Activated T-helper 17 cell treated with anti-CD3 and anti-CD28 coated beads, Interleukin-2, amount 50 U/mL, for 72 hours (primary cell): ENCODE results near the gene AARSD1. TPM values are rescaled to one million over a fixed set of nuclear protein-coding genes. Genes with fewer than 3 reads are reported as not detected.
"Not testable (repeated sequence)": the region's sequence is repeated elsewhere in the genome, so short reads cannot be mapped to it uniquely, and the experiment has no call there.

Experiments
- ATAC-seq: fragments of 150-1000 bp; cut with Tn5 transposase; replicated peaks from 2 replicates; pipeline ENCODE4 v1.10.0; 2021; ENCODE audit warnings: mild to moderate bottlenecking, moderate library complexity
- H3K27ac Mint-ChIP-seq: one replicate; pipeline ENCODE4 v1.8.0; 2022; ENCODE audit warnings: mixed read lengths
- H3K27me3 Mint-ChIP-seq: one replicate; pipeline ENCODE4 v1.8.0; 2022; ENCODE audit warnings: mixed read lengths
- H3K36me3 Mint-ChIP-seq: one replicate; pipeline ENCODE4 v1.8.0; 2022; ENCODE audit warnings: low read depth, mild to moderate bottlenecking, mixed read lengths
- H3K4me1 Mint-ChIP-seq: one replicate; pipeline ENCODE4 v1.8.0; 2022; ENCODE audit warnings: mixed read lengths
- H3K4me3 Mint-ChIP-seq: one replicate; pipeline ENCODE4 v1.8.0; 2022; ENCODE audit warnings: mild to moderate bottlenecking, mixed read lengths
- H3K9me3 Mint-ChIP-seq: one replicate; pipeline ENCODE4 v1.8.0; 2022; ENCODE audit warnings: mixed read lengths
- total RNA-seq, 2 donors: library from RNA; stranded (reverse); gene quantifications; one replicate each; pipeline ENCODE4 v1.2.3, GENCODE V29; 2022

AARSD1 gene
- total RNA-seq, 2 donors from 2014 or later, result 58.5 to 61.3 TPM

DNA sequence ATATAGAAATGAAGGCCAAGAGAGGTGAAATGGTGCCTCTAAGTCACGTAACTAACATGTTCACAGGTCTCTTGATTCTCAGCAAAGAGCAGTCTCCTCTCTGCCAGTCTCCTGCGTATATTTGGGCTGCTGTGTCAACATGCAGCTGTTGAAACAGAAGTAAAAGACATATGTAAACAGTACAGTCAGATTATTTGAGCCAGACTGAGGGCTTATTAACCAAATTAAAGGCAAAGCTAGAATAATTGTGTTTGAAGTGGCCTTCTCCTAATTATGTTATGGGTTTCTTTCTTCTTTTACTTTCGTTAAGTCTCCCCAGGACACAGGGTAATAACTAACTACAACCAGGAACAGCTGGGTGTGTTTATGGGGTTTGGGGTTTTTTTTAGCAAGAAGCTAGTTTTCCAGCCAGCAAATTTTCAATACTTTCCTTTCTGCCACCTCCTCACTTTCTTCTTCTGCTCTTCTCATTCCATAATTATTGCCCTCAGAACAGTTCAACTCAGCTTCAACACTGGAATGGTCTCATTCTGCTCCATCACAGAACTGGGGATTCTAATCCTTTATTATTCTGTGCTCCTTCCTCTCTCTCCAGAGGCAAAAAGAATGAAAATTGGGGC is 45.2 kb downstream of the AARSD1 start:
- peaks cover 8% of the 10 kb centered on the region for H3K27me3 Mint-ChIP-seq
- no peak overlapping the region for H3K4me3 Mint-ChIP-seq
- no peak overlapping the region for H3K27ac Mint-ChIP-seq
- no peaks in the 10 kb centered on the region for H3K4me1 Mint-ChIP-seq
- H3K9me3 Mint-ChIP-seq, result no peaks in the 10 kb centered on the region
- H3K36me3 Mint-ChIP-seq, result no peaks in the 10 kb centered on the region
- ATAC-seq, result no peak

DNA sequence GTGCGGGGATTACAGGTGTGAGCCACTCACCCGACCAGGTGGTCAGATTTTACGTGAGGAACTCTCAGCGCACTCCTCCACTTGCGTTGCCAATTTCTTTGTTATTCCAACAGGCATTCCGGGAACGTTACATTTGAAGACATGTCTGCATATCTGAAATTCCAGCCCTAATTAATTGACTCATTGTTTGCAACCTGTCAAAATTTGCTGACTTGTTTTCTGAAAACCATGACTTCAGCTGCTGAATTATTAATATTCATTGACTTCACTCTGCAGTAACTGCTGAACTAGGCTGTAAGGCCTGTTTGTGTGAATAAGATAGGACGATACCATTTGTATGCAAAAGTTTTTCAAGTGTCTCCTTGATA is 47.0 kb downstream of the AARSD1 start:
- H3K27ac Mint-ChIP-seq, result no peak overlapping the region
- H3K27me3 Mint-ChIP-seq, result peaks cover 5% of the 10 kb centered on the region
- no peak overlapping the region for H3K4me3 Mint-ChIP-seq
- no peak for ATAC-seq
- H3K9me3 Mint-ChIP-seq, result no peaks in the 10 kb centered on the region
- H3K36me3 Mint-ChIP-seq, result no peaks in the 10 kb centered on the region
- no peaks in the 10 kb centered on the region for H3K4me1 Mint-ChIP-seq

- H3K27ac Mint-ChIP-seq, H3K4me1 Mint-ChIP-seq, ATAC-seq, H3K4me3 Mint-ChIP-seq, H3K27me3 Mint-ChIP-seq, H3K36me3 Mint-ChIP-seq, H3K9me3 Mint-ChIP-seq: not testable (repeated sequence)
Observed at GRCh38 chr17:42916388-42917235, 47.6 kb downstream of the AARSD1 start.

DNA sequence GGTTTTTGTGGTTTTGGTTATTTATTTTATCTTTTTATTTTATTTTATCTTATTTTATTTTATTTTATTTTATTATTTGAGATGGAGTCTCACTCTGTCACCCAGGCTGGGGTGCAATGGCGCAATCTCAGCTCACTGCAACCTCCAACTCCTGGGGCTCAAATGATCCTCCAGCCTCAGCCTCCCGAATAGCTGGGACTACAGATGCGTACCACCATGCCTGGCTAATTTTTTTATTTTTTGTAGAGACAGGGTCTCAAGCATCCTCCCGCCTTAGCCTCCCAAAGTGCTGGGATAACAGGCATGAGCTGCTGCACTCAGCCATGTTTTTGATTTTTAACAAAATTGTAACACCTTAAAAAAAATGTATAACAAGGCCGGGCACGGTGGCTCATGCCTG is 49.0 kb downstream of the AARSD1 start:
- not testable (repeated sequence) for H3K27ac Mint-ChIP-seq, ATAC-seq, H3K9me3 Mint-ChIP-seq, H3K4me3 Mint-ChIP-seq, H3K4me1 Mint-ChIP-seq, H3K36me3 Mint-ChIP-seq
- peaks cover 16% of the 10 kb centered on the region for H3K27me3 Mint-ChIP-seq

- H3K4me1 Mint-ChIP-seq, result no peaks in the 10 kb centered on the region
- H3K27ac Mint-ChIP-seq, result no peak overlapping the region
- no peaks in the 10 kb centered on the region for H3K9me3 Mint-ChIP-seq
- H3K36me3 Mint-ChIP-seq, result no peaks in the 10 kb centered on the region
- no peak overlapping the region for H3K4me3 Mint-ChIP-seq
- H3K27me3 Mint-ChIP-seq, result peaks cover 17% of the 10 kb centered on the region
- ATAC-seq, result no peak
Observed at GRCh38 chr17:42913981-42914617, 50.2 kb downstream of the AARSD1 start.

DNA sequence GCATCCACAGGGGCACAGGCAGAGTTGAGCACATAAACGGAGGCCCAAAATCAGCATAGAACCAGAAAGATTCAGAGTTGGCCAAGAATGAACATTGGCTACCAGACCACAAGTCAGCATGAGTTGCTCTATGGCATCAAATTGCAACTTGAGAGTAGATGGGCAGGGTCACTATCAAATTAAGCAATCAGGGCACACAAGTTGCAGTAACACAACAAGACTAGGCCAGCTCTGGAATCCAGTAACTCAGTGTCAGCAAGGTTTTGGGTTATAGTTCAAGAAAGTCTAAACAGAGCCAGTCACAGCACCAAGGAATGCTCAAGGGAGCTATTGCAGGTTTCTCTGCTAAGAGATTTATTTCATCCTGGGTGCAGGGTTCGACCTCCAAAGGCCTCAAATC is 50.7 kb downstream of the AARSD1 start:
- no peaks in the 10 kb centered on the region for H3K4me1 Mint-ChIP-seq
- H3K36me3 Mint-ChIP-seq, result no peaks in the 10 kb centered on the region
- no peaks in the 10 kb centered on the region for H3K9me3 Mint-ChIP-seq
- no peak overlapping the region for H3K4me3 Mint-ChIP-seq
- no peak overlapping the region for H3K27ac Mint-ChIP-seq
- no peak for ATAC-seq
- H3K27me3 Mint-ChIP-seq, result peaks cover 17% of the 10 kb centered on the region

DNA sequence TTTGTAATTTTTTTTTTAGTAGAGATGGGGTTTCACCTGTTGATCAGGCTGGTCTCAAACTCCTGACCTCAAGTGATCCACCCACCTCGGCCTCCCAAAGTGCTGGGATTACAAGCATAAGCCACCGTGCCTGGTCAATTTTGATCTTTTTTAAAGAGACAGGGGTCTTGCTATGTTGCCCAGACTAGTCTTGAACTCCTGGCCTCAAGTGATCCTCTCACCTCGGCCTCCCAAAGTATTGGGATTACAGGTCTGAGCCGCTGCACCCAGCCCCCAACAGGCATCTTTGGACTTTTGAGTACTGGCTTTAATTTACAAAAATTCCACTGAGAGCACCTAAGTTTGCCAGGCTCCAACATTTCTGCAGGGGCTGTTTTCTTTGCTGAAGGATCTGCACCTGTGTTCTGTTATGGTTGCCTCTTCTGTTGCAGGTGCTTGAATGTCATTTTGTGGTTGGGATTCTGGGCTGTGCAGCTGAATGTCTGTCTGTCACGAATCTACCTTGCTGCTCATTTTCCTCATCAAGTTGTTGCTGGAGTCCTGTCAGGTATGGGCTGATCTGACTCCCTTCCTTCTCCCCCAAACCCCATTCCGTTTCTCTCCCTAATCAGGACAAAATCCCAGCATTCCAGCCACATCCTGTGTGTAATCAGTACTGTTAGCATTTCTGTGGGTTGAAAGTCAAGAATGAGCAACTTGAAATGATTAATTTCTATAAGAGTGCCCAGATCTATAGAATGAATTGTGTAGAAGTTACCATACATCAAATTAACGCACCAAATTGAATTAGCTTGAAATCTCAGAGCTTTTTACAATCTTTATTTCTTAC is 55.2 kb downstream of the AARSD1 start:
- ATAC-seq, result no peak
- Mint-ChIP-seq H3K9me3 (no peaks in the 10 kb centered on the region), H3K27ac (no peak overlapping the region), H3K27me3 (peaks cover 18% of the 10 kb centered on the region), H3K4me1 (no peaks in the 10 kb centered on the region), H3K4me3 (no peak overlapping the region), H3K36me3 (no peaks in the 10 kb centered on the region)

- Mint-ChIP-seq H3K36me3 (no peaks in the 10 kb centered on the region), H3K27ac (no peak overlapping the region), H3K9me3 (no peaks in the 10 kb centered on the region), H3K4me1 (no peaks in the 10 kb centered on the region), H3K27me3 (peaks cover 21% of the 10 kb centered on the region), H3K4me3 (no peak overlapping the region)
- ATAC-seq, result no peak
Observed at GRCh38 chr17:42906772-42907446, 57.3 kb downstream of the AARSD1 start.

GRCh38 chr17:42904110-42904469 is 60.2 kb downstream of the AARSD1 start:
- no peaks in the 10 kb centered on the region for H3K36me3 Mint-ChIP-seq
- ATAC-seq, result no peak

GRCh38 chr17:42901535-42902229 is 62.6 kb downstream of the AARSD1 start:
- Mint-ChIP-seq H3K27me3 (peaks cover 19% of the 10 kb centered on the region), H3K4me1 (no peaks in the 10 kb centered on the region), H3K36me3 (no peaks in the 10 kb centered on the region), H3K9me3 (no peaks in the 10 kb centered on the region), H3K4me3 (no peak overlapping the region), H3K27ac (no peak overlapping the region)
- ATAC-seq, result no peak

More at GRCh38 chr17:42904110-42904469, 60.2 kb downstream of the AARSD1 start:
- Mint-ChIP-seq H3K27me3 (peaks cover 16% of the 10 kb centered on the region), H3K4me1 (no peaks in the 10 kb centered on the region), H3K9me3 (no peaks in the 10 kb centered on the region), H3K4me3 (no peak overlapping the region), H3K27ac (no peak overlapping the region)

Other genes starting within 250 kb of the AARSD1 start
- gene EZH1, start 219.4 kb downstream of the AARSD1 start, total RNA-seq, result 10 to 100 TPM; 35.3 to 69.1 TPM
- not detected for gene RAMP2, start 203.2 kb downstream of the AARSD1 start, total RNA-seq
- gene VPS25, start 191.0 kb downstream of the AARSD1 start, total RNA-seq, result 10 to 100 TPM; 39.3 to 47.5 TPM
- gene WNK4, start 183.8 kb downstream of the AARSD1 start, total RNA-seq, result 1 to 10 TPM in 1 of 2 donors, under 1 TPM in 1; 0.41 to 1.5 TPM
- 10 to 100 TPM; 18.6 to 31.2 TPM for gene COA3, start 165.8 kb downstream of the AARSD1 start, total RNA-seq
- gene CNTD1, start 165.6 kb downstream of the AARSD1 start, total RNA-seq, result under 1 TPM in 1 of 2 donors, not detected in 1; 0.24 TPM
- gene BECN1, start 140.2 kb downstream of the AARSD1 start, total RNA-seq, result 10 to 100 TPM; 62.3 to 98.2 TPM
- gene PSME3, start 131.1 kb downstream of the AARSD1 start, total RNA-seq, result 100 to 1,000 TPM in 1 of 2 donors, 10 to 100 TPM in 1; 56.5 to 159 TPM
- gene AOC2, start 119.9 kb downstream of the AARSD1 start, total RNA-seq, result 1 to 10 TPM; 2.0 to 3.4 TPM
- gene AOC3, start 113.3 kb downstream of the AARSD1 start, total RNA-seq, result 1 to 10 TPM; 2.2 to 3.0 TPM
- gene G6PC1, start 63.7 kb downstream of the AARSD1 start, total RNA-seq, result not detected
- 1 to 10 TPM; 1.4 to 2.7 TPM for gene PTGES3L, start 15.6 kb upstream of the AARSD1 start, total RNA-seq
- 10 to 100 TPM; 15.7 to 21.9 TPM for gene RUNDC1, start 16.1 kb upstream of the AARSD1 start, total RNA-seq
- 1,000 to 10,000 TPM; 1,154 to 1,186 TPM for gene RPL27, start 34.0 kb upstream of the AARSD1 start, total RNA-seq
- 10 to 100 TPM; 38.4 to 45.4 TPM for gene IFI35, start 42.3 kb upstream of the AARSD1 start, total RNA-seq
- gene VAT1, start 57.9 kb upstream of the AARSD1 start, total RNA-seq, result 10 to 100 TPM; 30.9 to 36.5 TPM
- not detected for gene RND2, start 60.8 kb upstream of the AARSD1 start, total RNA-seq
- gene BRCA1, start 160.9 kb upstream of the AARSD1 start, total RNA-seq, result 10 to 100 TPM; 80.3 to 93.4 TPM
- 10 to 100 TPM; 47.2 to 83.1 TPM for gene NBR1, start 206.8 kb upstream of the AARSD1 start, total RNA-seq
- 10 to 100 TPM in 1 of 2 donors, 1 to 10 TPM in 1; 9.5 to 28.4 TPM for gene TMEM106A, start 247.4 kb upstream of the AARSD1 start, total RNA-seq